ENCODE results near the gene GPD1. TPM values are rescaled to one million over a fixed set of nuclear protein-coding genes. Genes with fewer than 3 reads are reported as not detected.
A peak's percentile ranks its signal among the peaks of the same experiment; 100 is the strongest.

GPD1 gene
- total RNA-seq, 6 donors from 2014 or later: 2.1 to 73.1 (median 60.2) TPM

- Histone ChIP-seq H3K27ac (no peak overlapping the region), H3K9me3 (no peaks in the 10 kb centered on the region), H3K4me1 (peaks cover 0 to 15% (median 9%) of the 10 kb centered on the region in 4 donors), H3K4me3 (no peak overlapping the region), H3K27me3 (no peaks in the 10 kb centered on the region), H3K36me3 (no peaks in the 10 kb centered on the region)
- ATAC-seq (ENCODE audit: low FRiP score in 2 of 2) (no peak), DNase-seq (no peak)
- 66 to 79% methylated on average over 8 to 10 of the region's 10 CpGs for WGBS, 2 donors
- no peak for TF ChIP-seq EP300 (IDR thresholded peaks at IDR 0.05)
Observed at GRCh38 chr12:50072198-50072907, 31.5 kb upstream of the GPD1 start.

- H3K4me3 ChIP-seq: no peak overlapping the region
- WGBS, 2 donors: 72 to 86% methylated on average over 5 to 7 of the region's 7 CpGs
- no peak for DNase-seq
- no peaks in the 10 kb centered on the region for H3K9me3 ChIP-seq
- peaks cover 0 to 15% (median 9%) of the 10 kb centered on the region in 4 donors for H3K4me1 ChIP-seq
- ATAC-seq (ENCODE audit: low FRiP score in 2 of 2): no peak
- H3K27me3 ChIP-seq: no peaks in the 10 kb centered on the region
- no peak for TF ChIP-seq POLR2A (IDR thresholded peaks at IDR 0.05)
- TF ChIP-seq CTCF (IDR thresholded peaks at IDR 0.05): no peak
- TF ChIP-seq POLR2AphosphoS5 (IDR thresholded peaks at IDR 0.05): no peak
- no peak for TF ChIP-seq EP300 (IDR thresholded peaks at IDR 0.05)
- H3K36me3 ChIP-seq: no peaks in the 10 kb centered on the region
- no peak overlapping the region for H3K27ac ChIP-seq
Observed at GRCh38 chr12:50073206-50073605, 30.6 kb upstream of the GPD1 start.

- Histone ChIP-seq H3K4me1 (peaks cover 0 to 15% (median 9%) of the 10 kb centered on the region in 4 donors), H3K27ac (no peak overlapping the region), H3K9me3 (no peaks in the 10 kb centered on the region), H3K4me3 (no peak overlapping the region), H3K27me3 (no peaks in the 10 kb centered on the region), H3K36me3 (no peaks in the 10 kb centered on the region)
- DNase-seq (no peak), ATAC-seq (ENCODE audit: low FRiP score in 2 of 2) (no peak)
- TF ChIP-seq POLR2A (IDR thresholded peaks at IDR 0.05) (no peak), EP300 (IDR thresholded peaks at IDR 0.05) (no peak), POLR2AphosphoS5 (IDR thresholded peaks at IDR 0.05) (no peak), CTCF (IDR thresholded peaks at IDR 0.05) (no peak)
- WGBS, 2 donors: 85 to 94% methylated on average over 4 to 10 of the region's 10 CpGs
Observed at GRCh38 chr12:50073712-50074111, 30.1 kb upstream of the GPD1 start.

- H3K36me3 ChIP-seq: no peaks in the 10 kb centered on the region
- H3K4me3 ChIP-seq: no peak overlapping the region
- TF ChIP-seq POLR2A (IDR thresholded peaks at IDR 0.05) (no peak), CTCF (IDR thresholded peaks at IDR 0.05) (peak; percentile 90 to 97 (median 92))
- H3K9me3 ChIP-seq: no peaks in the 10 kb centered on the region
- H3K27ac ChIP-seq: no peak overlapping the region
- ATAC-seq (ENCODE audit: low FRiP score in 2 of 2) (peak; percentile 90 to 91), DNase-seq (peak in 1 of 2 donors; percentile 86)
- 5% methylated on average over 8 to 9 of the region's 9 CpGs for WGBS, 2 donors
- no peaks in the 10 kb centered on the region for H3K27me3 ChIP-seq
- peaks cover 0 to 15% (median 8%) of the 10 kb centered on the region in 4 donors for H3K4me1 ChIP-seq
Observed at GRCh38 chr12:50074936-50075807, 28.6 kb upstream of the GPD1 start.

- no peak for DNase-seq
- no peak for ATAC-seq (ENCODE audit: low FRiP score in 2 of 2)
- WGBS, 2 donors: 86 to 100% methylated on average over 1 of the region's 1 CpG
- TF ChIP-seq CTCF (IDR thresholded peaks at IDR 0.05): no peak
- TF ChIP-seq POLR2AphosphoS5 (IDR thresholded peaks at IDR 0.05): no peak
- TF ChIP-seq POLR2A (IDR thresholded peaks at IDR 0.05): no peak
- no peak for TF ChIP-seq EP300 (IDR thresholded peaks at IDR 0.05)
- Histone ChIP-seq H3K27me3 (no peaks in the 10 kb centered on the region), H3K9me3 (no peaks in the 10 kb centered on the region), H3K36me3 (no peaks in the 10 kb centered on the region), H3K27ac (no peak overlapping the region), H3K4me1 (peaks cover 0 to 9% (median 3%) of the 10 kb centered on the region in 4 donors), H3K4me3 (no peak overlapping the region)
Observed at GRCh38 chr12:50075808-50076170, 28.0 kb upstream of the GPD1 start.

All from upper lobe of left lung (tissue), 6 donors.